ENCODE measurements around the gene SERPINA1.

DNA sequence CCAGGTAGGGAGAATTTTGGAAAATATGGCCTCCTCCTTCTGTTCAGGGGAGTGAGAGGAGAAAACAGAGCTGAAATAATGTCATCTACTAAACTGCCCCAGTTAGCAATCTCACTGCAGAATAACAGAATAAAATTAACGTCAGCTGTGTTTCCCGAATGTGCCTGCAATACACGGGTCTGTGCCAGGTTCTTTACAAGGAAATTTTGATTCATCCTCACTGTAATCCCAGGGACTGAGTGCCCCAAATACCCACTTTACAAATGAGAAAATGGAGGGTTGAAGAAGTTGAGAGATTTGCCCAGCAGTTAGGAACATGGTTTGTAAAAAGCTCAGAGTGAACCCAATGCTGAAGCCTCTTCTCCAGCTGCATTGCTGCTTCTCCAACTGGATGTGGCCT, 44.0 kb downstream of the SERPINA1 start:
- TF ChIP-seq, protein P1, sequence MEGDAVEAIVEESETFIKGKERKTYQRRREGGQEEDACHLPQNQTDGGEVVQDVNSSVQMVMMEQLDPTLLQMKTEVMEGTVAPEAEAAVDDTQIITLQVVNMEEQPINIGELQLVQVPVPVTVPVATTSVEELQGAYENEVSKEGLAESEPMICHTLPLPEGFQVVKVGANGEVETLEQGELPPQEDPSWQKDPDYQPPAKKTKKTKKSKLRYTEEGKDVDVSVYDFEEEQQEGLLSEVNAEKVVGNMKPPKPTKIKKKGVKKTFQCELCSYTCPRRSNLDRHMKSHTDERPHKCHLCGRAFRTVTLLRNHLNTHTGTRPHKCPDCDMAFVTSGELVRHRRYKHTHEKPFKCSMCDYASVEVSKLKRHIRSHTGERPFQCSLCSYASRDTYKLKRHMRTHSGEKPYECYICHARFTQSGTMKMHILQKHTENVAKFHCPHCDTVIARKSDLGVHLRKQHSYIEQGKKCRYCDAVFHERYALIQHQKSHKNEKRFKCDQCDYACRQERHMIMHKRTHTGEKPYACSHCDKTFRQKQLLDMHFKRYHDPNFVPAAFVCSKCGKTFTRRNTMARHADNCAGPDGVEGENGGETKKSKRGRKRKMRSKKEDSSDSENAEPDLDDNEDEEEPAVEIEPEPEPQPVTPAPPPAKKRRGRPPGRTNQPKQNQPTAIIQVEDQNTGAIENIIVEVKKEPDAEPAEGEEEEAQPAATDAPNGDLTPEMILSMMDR (conservative IDR thresholded peaks at IDR 0.05): no peak
- TF ChIP-seq ZFX (IDR thresholded peaks at IDR 0.05): no peak

All from C4-2B (cell line).